Measurements from ENCODE around the gene PCSK6.

GRCh38 chr15:101466188-101466587 lies 23.3 kb downstream of the PCSK6 start:
- TF ChIP-seq CTCF (IDR thresholded peaks at IDR 0.05; ENCODE audit: insufficient read depth, low read depth, low read length) (no peak), EZH2 (IDR thresholded peaks at IDR 0.05; ENCODE audit: insufficient read depth, low read length) (no peak)
